Neural progenitor cell (in vitro differentiated cells): Measurements from ENCODE around the gene LIPJ.

ENCODE experiments used
- EZH2phosphoT487 ChIP-seq: fragments of 200-600 bp; sonication (generic); IDR thresholded peaks from 2 replicates; pipeline ENCODE4 v1.6.1; 2017; ENCODE audit warnings: antibody characterized with exemption
- TF ChIP-seq, protein P1 (sequence below): fragments of 200-600 bp; sonication (generic); IDR thresholded peaks from 2 replicates; pipeline ENCODE4 v1.5.1; 2017; ENCODE audit warnings: antibody characterized with exemption, mild to moderate bottlenecking

DNA sequence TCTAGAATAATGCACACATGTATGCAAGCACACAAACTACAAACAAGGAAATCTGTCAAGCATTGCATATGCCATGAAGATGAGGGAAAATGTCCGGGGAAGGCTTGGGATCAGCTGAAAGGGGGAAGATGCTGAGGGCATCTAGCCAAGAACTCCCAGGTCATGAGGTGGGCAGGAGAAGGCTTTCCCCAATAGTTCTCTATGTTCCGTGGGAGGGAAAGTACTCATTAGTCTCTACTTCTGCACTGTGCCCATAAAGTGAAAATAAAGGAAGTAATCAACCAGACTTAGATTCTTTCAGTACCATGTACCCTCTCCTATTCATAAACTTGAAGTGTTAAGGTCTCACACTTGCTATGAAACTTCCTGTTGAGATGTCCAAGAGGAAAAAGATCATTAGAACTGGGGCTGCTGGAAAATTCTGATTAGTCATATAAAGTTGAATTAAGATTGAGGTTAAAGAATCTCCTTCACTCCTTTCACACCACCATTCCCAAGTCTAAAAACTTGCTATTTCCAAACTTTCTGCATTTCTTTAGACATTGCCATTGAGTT lies 60.6 kb downstream of the LIPJ start:
- TF ChIP-seq, protein P1, sequence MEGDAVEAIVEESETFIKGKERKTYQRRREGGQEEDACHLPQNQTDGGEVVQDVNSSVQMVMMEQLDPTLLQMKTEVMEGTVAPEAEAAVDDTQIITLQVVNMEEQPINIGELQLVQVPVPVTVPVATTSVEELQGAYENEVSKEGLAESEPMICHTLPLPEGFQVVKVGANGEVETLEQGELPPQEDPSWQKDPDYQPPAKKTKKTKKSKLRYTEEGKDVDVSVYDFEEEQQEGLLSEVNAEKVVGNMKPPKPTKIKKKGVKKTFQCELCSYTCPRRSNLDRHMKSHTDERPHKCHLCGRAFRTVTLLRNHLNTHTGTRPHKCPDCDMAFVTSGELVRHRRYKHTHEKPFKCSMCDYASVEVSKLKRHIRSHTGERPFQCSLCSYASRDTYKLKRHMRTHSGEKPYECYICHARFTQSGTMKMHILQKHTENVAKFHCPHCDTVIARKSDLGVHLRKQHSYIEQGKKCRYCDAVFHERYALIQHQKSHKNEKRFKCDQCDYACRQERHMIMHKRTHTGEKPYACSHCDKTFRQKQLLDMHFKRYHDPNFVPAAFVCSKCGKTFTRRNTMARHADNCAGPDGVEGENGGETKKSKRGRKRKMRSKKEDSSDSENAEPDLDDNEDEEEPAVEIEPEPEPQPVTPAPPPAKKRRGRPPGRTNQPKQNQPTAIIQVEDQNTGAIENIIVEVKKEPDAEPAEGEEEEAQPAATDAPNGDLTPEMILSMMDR = no peak
- no peak for TF ChIP-seq EZH2phosphoT487
